Uterus (tissue), 2 donors: Measurements from ENCODE around the gene LYAR.

Experiments used
- POLR2A ChIP-seq, 2 donors: fragments of 450-650 bp; IDR thresholded peaks; one replicate each; pipeline ENCODE4 v1.6.1; 2016; ENCODE audit warnings: antibody characterized with exemption in 2 of 2, mild to moderate bottlenecking in 1 of 2, moderate library complexity in 1 of 2
- TF ChIP-seq, protein P1 (sequence below), 4 experiments: fragments of 200-600 bp in 2 of 4; fragments of 450-650 bp in 2 of 4; sonication (generic) in 2 of 4; IDR thresholded peaks; one replicate each; pipeline ENCODE4 v1.5.1; 2016 to 2019; ENCODE audit warnings: antibody characterized with exemption in 4 of 4, mild to moderate bottlenecking in 2 of 4, moderate library complexity in 1 of 4

DNA sequence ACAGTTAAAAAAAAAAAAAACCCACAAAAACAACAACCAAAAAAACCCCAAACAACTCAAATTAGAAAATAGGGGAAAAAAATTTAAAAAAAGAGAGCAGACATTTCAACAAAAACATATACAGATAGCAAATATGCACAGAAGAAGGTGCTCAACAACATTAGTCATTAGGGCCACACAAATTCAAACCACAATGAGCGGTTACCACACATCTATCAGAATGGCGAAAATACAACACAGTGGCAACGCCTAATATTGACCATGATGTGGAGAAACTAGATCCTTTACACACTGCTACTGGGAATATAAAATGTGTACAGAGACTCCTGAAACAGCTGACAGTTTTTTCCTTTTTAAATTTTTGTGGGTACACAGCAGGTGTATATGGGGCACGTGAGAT is 19.4 kb downstream of the LYAR start:
- TF ChIP-seq, protein P1, sequence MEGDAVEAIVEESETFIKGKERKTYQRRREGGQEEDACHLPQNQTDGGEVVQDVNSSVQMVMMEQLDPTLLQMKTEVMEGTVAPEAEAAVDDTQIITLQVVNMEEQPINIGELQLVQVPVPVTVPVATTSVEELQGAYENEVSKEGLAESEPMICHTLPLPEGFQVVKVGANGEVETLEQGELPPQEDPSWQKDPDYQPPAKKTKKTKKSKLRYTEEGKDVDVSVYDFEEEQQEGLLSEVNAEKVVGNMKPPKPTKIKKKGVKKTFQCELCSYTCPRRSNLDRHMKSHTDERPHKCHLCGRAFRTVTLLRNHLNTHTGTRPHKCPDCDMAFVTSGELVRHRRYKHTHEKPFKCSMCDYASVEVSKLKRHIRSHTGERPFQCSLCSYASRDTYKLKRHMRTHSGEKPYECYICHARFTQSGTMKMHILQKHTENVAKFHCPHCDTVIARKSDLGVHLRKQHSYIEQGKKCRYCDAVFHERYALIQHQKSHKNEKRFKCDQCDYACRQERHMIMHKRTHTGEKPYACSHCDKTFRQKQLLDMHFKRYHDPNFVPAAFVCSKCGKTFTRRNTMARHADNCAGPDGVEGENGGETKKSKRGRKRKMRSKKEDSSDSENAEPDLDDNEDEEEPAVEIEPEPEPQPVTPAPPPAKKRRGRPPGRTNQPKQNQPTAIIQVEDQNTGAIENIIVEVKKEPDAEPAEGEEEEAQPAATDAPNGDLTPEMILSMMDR (IDR thresholded peaks at IDR 0.05), result no peak
- TF ChIP-seq POLR2A (IDR thresholded peaks at IDR 0.05), result no peak
